ENCODE data around the gene PPFIA4. TPM values are rescaled to one million over a fixed set of nuclear protein-coding genes. Genes with fewer than 3 reads are reported as not detected.

Gene PPFIA4
- total and polyA plus RNA-seq, 9 of the 15 experiments (the other 6 are each of a cell fraction or from before 2014, with no cell fraction given), result 0.07 to 12.0 (median 0.70) TPM

DNA sequence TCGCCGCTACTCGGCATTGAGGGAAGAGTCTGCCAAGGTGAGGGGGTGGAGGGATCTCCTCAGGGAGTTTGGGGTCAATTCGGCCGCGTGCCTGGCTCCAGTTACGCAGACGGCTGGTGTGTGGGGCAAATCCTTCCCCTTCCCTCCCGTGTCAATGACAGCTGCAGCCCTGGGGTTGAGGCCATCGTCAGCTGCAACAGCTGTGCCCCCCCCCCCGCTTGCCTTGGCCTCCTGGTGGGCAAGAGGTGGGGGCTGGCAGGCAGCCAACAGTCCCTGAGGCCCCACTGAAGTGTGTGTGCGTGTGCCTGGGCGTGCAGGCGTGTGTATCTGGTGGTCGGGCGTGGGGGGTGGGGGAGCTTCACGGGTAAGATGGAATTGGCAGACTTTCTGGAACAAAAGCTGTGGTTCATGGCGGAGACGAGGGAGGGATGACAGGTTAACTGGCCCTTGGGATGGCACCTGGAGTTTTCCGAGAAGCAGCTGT, 25.6 kb downstream of the PPFIA4 start (continued):
- TF ChIP-seq, protein P1, sequence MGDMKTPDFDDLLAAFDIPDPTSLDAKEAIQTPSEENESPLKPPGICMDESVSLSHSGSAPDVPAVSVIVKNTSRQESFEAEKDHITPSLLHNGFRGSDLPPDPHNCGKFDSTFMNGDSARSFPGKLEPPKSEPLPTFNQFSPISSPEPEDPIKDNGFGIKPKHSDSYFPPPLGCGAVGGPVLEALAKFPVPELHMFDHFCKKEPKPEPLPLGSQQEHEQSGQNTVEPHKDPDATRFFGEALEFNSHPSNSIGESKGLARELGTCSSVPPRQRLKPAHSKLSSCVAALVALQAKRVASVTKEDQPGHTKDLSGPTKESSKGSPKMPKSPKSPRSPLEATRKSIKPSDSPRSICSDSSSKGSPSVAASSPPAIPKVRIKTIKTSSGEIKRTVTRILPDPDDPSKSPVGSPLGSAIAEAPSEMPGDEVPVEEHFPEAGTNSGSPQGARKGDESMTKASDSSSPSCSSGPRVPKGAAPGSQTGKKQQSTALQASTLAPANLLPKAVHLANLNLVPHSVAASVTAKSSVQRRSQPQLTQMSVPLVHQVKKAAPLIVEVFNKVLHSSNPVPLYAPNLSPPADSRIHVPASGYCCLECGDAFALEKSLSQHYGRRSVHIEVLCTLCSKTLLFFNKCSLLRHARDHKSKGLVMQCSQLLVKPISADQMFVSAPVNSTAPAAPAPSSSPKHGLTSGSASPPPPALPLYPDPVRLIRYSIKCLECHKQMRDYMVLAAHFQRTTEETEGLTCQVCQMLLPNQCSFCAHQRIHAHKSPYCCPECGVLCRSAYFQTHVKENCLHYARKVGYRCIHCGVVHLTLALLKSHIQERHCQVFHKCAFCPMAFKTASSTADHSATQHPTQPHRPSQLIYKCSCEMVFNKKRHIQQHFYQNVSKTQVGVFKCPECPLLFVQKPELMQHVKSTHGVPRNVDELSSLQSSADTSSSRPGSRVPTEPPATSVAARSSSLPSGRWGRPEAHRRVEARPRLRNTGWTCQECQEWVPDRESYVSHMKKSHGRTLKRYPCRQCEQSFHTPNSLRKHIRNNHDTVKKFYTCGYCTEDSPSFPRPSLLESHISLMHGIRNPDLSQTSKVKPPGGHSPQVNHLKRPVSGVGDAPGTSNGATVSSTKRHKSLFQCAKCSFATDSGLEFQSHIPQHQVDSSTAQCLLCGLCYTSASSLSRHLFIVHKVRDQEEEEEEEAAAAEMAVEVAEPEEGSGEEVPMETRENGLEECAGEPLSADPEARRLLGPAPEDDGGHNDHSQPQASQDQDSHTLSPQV (IDR thresholded peaks at IDR 0.05), result no peak
- TF ChIP-seq HIVEP1 (CRISPR knock-in tag; IDR thresholded peaks at IDR 0.05) (no peak), BRD9 (IDR thresholded peaks at IDR 0.05; ENCODE audit: low read depth, partially characterized antibody) (no peak), ZFX (CRISPR knock-in tag; IDR thresholded peaks at IDR 0.05) (no peak), ZNF212 (CRISPR knock-in tag; IDR thresholded peaks at IDR 0.05) (no peak), CBFA2T2 (conservative IDR thresholded peaks at IDR 0.05) (0 out of 2 replicates have a peak, but pooled peaks have one; percentile 5), NR2F6 (CRISPR knock-in tag; IDR thresholded peaks at IDR 0.05) (no peak), TGIF2 (CRISPR knock-in tag; IDR thresholded peaks at IDR 0.05) (no peak)
- TF ChIP-seq, protein P2, sequence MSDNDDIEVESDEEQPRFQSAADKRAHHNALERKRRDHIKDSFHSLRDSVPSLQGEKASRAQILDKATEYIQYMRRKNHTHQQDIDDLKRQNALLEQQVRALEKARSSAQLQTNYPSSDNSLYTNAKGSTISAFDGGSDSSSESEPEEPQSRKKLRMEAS (CRISPR knock-in tag; IDR thresholded peaks at IDR 0.05), result 0 out of 2 replicates have a peak, but pooled peaks have one; percentile 17
- TF ChIP-seq, protein P3, sequence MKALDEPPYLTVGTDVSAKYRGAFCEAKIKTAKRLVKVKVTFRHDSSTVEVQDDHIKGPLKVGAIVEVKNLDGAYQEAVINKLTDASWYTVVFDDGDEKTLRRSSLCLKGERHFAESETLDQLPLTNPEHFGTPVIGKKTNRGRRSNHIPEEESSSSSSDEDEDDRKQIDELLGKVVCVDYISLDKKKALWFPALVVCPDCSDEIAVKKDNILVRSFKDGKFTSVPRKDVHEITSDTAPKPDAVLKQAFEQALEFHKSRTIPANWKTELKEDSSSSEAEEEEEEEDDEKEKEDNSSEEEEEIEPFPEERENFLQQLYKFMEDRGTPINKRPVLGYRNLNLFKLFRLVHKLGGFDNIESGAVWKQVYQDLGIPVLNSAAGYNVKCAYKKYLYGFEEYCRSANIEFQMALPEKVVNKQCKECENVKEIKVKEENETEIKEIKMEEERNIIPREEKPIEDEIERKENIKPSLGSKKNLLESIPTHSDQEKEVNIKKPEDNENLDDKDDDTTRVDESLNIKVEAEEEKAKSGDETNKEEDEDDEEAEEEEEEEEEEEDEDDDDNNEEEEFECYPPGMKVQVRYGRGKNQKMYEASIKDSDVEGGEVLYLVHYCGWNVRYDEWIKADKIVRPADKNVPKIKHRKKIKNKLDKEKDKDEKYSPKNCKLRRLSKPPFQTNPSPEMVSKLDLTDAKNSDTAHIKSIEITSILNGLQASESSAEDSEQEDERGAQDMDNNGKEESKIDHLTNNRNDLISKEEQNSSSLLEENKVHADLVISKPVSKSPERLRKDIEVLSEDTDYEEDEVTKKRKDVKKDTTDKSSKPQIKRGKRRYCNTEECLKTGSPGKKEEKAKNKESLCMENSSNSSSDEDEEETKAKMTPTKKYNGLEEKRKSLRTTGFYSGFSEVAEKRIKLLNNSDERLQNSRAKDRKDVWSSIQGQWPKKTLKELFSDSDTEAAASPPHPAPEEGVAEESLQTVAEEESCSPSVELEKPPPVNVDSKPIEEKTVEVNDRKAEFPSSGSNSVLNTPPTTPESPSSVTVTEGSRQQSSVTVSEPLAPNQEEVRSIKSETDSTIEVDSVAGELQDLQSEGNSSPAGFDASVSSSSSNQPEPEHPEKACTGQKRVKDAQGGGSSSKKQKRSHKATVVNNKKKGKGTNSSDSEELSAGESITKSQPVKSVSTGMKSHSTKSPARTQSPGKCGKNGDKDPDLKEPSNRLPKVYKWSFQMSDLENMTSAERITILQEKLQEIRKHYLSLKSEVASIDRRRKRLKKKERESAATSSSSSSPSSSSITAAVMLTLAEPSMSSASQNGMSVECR (CRISPR knock-in tag; IDR thresholded peaks at IDR 0.05), result no peak
- TF ChIP-seq, protein P4, sequence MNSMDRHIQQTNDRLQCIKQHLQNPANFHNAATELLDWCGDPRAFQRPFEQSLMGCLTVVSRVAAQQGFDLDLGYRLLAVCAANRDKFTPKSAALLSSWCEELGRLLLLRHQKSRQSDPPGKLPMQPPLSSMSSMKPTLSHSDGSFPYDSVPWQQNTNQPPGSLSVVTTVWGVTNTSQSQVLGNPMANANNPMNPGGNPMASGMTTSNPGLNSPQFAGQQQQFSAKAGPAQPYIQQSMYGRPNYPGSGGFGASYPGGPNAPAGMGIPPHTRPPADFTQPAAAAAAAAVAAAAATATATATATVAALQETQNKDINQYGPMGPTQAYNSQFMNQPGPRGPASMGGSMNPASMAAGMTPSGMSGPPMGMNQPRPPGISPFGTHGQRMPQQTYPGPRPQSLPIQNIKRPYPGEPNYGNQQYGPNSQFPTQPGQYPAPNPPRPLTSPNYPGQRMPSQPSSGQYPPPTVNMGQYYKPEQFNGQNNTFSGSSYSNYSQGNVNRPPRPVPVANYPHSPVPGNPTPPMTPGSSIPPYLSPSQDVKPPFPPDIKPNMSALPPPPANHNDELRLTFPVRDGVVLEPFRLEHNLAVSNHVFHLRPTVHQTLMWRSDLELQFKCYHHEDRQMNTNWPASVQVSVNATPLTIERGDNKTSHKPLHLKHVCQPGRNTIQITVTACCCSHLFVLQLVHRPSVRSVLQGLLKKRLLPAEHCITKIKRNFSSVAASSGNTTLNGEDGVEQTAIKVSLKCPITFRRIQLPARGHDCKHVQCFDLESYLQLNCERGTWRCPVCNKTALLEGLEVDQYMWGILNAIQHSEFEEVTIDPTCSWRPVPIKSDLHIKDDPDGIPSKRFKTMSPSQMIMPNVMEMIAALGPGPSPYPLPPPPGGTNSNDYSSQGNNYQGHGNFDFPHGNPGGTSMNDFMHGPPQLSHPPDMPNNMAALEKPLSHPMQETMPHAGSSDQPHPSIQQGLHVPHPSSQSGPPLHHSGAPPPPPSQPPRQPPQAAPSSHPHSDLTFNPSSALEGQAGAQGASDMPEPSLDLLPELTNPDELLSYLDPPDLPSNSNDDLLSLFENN (IDR thresholded peaks at IDR 0.05; ENCODE audit: low read depth in 2 of 2, low read length in 2 of 2), result no peak
